Measurements from ENCODE around the gene EHF.
"Not testable (repeated sequence)": the region's sequence is repeated elsewhere in the genome, so short reads cannot be mapped to it uniquely, and the experiment has no call there.

EHF gene

GRCh38 chr11:34674038-34674437, 53.1 kb downstream of the EHF start:
- no peak for DNase-seq

- no peak for DNase-seq
These were observed 55.3 kb downstream of the EHF start for GRCh38 chr11:34676227-34676626.

GRCh38 chr11:34679681-34680080, 58.8 kb downstream of the EHF start:
- DNase-seq, result no peak

- no peak for DNase-seq
These were observed 59.3 kb downstream of the EHF start for GRCh38 chr11:34680206-34680605.

GRCh38 chr11:34680918-34681586, 60.2 kb downstream of the EHF start:
- DNase-seq, result no peak

- no peak for DNase-seq
These were observed 61.9 kb downstream of the EHF start for GRCh38 chr11:34682825-34683224.

- DNase-seq, result no peak
These were observed 62.5 kb downstream of the EHF start for GRCh38 chr11:34683396-34683795.

GRCh38 chr11:34685864-34686263, 65.0 kb downstream of the EHF start:
- no peak for DNase-seq

GRCh38 chr11:34692299-34692698, 71.4 kb downstream of the EHF start:
- DNase-seq, result not testable (repeated sequence)

- DNase-seq, result no peak
These were observed 76.0 kb downstream of the EHF start for GRCh38 chr11:34696862-34697261.

- DNase-seq, result no peak
These were observed 86.0 kb downstream of the EHF start for GRCh38 chr11:34706709-34707461.

GRCh38 chr11:34707462-34707840, 86.6 kb downstream of the EHF start:
- DNase-seq, result peak; percentile 15

Measured in hematopoietic multipotent progenitor cell treated with erythropoietin and hydrocortisone succinate and interleukin-3 and kit ligand, for 4 days (in vitro differentiated cells).